ENCODE results near the gene ZNF354C. TPM values are rescaled to one million over a fixed set of nuclear protein-coding genes. Genes with fewer than 3 reads are reported as not detected.

Gene ZNF354C
- total and polyA plus RNA-seq, 2 of the 4 experiments (the other 2 are of a cell fraction): 1.9 to 5.6 TPM

DNA sequence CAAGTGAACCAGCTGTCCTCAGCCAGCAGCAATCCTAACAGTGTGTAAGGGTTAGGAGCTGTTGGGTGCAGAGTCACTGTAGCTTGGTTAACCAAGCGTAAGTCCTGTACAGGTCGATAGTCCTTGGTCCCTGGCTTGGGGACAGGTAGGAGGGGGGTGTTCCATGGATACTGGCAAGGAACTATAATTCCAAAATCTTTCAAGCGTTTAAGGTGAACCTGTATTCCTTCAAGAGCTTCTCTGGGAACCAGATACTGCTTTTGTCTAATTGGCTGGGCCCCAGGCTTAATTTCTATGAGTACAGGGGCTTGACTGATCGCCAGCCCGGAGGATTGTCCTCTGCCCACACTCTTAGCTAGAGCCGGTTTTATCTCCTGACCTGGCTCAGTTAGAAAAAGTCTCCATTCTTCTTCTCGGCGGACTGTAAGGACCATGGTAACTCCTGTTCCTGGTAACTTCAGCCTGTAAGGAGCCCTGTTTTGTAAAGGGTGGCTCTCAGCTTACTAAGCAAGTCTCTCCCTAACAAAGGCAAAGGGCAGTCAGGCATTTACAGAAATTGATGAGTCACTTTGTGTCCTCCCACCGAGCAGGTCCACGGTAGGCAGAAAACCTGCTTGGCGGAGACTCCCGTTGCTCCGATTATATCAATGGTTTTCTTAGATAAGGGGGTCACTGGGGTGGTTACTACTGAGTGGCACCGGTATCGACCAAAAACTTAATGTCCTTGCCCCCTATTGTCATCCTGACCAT, 6.0 kb upstream of the ZNF354C start:
- no peak overlapping the region for H2BK15ac ChIP-seq (ENCODE audit: low read depth, low read length)
- no peaks in the 10 kb centered on the region for H4K20me1 ChIP-seq (ENCODE audit: insufficient read depth, low read length)
- H4K8ac ChIP-seq (ENCODE audit: low read depth in 2 of 2, low read length in 2 of 2): no peak overlapping the region
- no peak overlapping the region for H3K9ac ChIP-seq (ENCODE audit: low read depth, low read length)
- no peaks in the 10 kb centered on the region for H3K9me1 ChIP-seq (ENCODE audit: insufficient read depth, low read length)
- H3K4me2 ChIP-seq (ENCODE audit: low read depth, low read length): no peak overlapping the region
- no peak overlapping the region for H3K4me3 ChIP-seq (ENCODE audit: insufficient read depth, low read depth, low read length)
- no peak overlapping the region for H3K23ac ChIP-seq (ENCODE audit: low read depth, low read length)
- no peak overlapping the region for H3K4ac ChIP-seq (ENCODE audit: low read depth, low read length)
- intact Hi-C loops (cut with micrococcal nuclease) (no loop called here), dilution Hi-C loops (cut with HindIII; ENCODE audit: low sequenced_read_pairs, unreplicated experiment) (no loop called here), in situ Hi-C loops (cut with MboI; ENCODE audit: low sequenced_read_pairs) (no loop called here)
- ChIA-PET POLR2A (ENCODE audit: unreplicated experiment) (no interaction called here), CTCF (no interaction called here)
- ATAC-seq (ENCODE audit: low read depth) (no peak), DNase-seq (no peak)
- no peak overlapping the region for H2BK120ac ChIP-seq (ENCODE audit: low read depth, low read length)
- no peaks in the 10 kb centered on the region for H3K36me3 ChIP-seq (ENCODE audit: control insufficient read depth, insufficient read depth, low read length)
- H3K27me3 ChIP-seq (ENCODE audit: control insufficient read depth, insufficient read depth, low read length): no peaks in the 10 kb centered on the region
- no peak overlapping the region for H3K27ac ChIP-seq (ENCODE audit: insufficient read depth, low read length)
- H3K9me3 ChIP-seq (ENCODE audit: control insufficient read depth, insufficient read depth, low read length): peaks cover 6% of the 10 kb centered on the region; the same call in 1 of the 2 replicates
- H2AFZ ChIP-seq (replicated peaks; ENCODE audit: low read length, poor library complexity): no peak overlapping the region
- H3K79me1 ChIP-seq (ENCODE audit: low read depth in 1 of 2, low read length in 2 of 2): no peaks in the 10 kb centered on the region
- no peaks in the 10 kb centered on the region for H3K4me1 ChIP-seq (ENCODE audit: control insufficient read depth, insufficient read depth, low read length)
- no peak overlapping the region for H2BK20ac ChIP-seq (ENCODE audit: low read depth, low read length)
- H3K14ac ChIP-seq (replicated peaks; ENCODE audit: low read depth, low read length): no peak overlapping the region
- no peak for TF ChIP-seq SMC3 (IDR thresholded peaks at IDR 0.05; ENCODE audit: low read depth, low read length)
- no peak for TF ChIP-seq MAZ (IDR thresholded peaks at IDR 0.05; ENCODE audit: borderline replicate concordance, low read depth, low read length)
- TF ChIP-seq USF2 (IDR thresholded peaks at IDR 0.05; ENCODE audit: low read depth, low read length): no peak
- TF ChIP-seq, protein P1, sequence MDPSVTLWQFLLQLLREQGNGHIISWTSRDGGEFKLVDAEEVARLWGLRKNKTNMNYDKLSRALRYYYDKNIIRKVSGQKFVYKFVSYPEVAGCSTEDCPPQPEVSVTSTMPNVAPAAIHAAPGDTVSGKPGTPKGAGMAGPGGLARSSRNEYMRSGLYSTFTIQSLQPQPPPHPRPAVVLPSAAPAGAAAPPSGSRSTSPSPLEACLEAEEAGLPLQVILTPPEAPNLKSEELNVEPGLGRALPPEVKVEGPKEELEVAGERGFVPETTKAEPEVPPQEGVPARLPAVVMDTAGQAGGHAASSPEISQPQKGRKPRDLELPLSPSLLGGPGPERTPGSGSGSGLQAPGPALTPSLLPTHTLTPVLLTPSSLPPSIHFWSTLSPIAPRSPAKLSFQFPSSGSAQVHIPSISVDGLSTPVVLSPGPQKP (IDR thresholded peaks at IDR 0.05; ENCODE audit: borderline replicate concordance, low read depth, low read length): no peak
- TF ChIP-seq CEBPB (IDR thresholded peaks at IDR 0.05; ENCODE audit: low read depth, low read length): no peak
- TF ChIP-seq FOS (IDR thresholded peaks at IDR 0.05; ENCODE audit: low read depth, low read length): no peak
- TF ChIP-seq RAD21 (IDR thresholded peaks at IDR 0.05; ENCODE audit: low read length): no peak
- TF ChIP-seq, protein P2, sequence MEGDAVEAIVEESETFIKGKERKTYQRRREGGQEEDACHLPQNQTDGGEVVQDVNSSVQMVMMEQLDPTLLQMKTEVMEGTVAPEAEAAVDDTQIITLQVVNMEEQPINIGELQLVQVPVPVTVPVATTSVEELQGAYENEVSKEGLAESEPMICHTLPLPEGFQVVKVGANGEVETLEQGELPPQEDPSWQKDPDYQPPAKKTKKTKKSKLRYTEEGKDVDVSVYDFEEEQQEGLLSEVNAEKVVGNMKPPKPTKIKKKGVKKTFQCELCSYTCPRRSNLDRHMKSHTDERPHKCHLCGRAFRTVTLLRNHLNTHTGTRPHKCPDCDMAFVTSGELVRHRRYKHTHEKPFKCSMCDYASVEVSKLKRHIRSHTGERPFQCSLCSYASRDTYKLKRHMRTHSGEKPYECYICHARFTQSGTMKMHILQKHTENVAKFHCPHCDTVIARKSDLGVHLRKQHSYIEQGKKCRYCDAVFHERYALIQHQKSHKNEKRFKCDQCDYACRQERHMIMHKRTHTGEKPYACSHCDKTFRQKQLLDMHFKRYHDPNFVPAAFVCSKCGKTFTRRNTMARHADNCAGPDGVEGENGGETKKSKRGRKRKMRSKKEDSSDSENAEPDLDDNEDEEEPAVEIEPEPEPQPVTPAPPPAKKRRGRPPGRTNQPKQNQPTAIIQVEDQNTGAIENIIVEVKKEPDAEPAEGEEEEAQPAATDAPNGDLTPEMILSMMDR (conservative IDR thresholded peaks at IDR 0.05; ENCODE audit: low read depth, low read length): no peak
- no peak for TF ChIP-seq BHLHE40 (IDR thresholded peaks at IDR 0.05; ENCODE audit: low read depth, low read length)
- no peak for TF ChIP-seq MAFK (IDR thresholded peaks at IDR 0.05; ENCODE audit: low read depth, low read length)
- TF ChIP-seq MXI1 (IDR thresholded peaks at IDR 0.05; ENCODE audit: borderline replicate concordance, low read depth, low read length): no peak
- no peak for TF ChIP-seq CHD1 (IDR thresholded peaks at IDR 0.05; ENCODE audit: low read depth, low read length)
- no peak for TF ChIP-seq POLR2A (IDR thresholded peaks at IDR 0.05; ENCODE audit: low read depth, low read length)
- no peak for TF ChIP-seq RFX5 (IDR thresholded peaks at IDR 0.05; ENCODE audit: low read depth, low read length)
- TF ChIP-seq RCOR1 (IDR thresholded peaks at IDR 0.05; ENCODE audit: insufficient replicate concordance, low read length): no peak
- TF ChIP-seq NFE2L2 (IDR thresholded peaks at IDR 0.05; ENCODE audit: low read depth, low read length): no peak
- H2AK5ac ChIP-seq (ENCODE audit: low read depth, low read length): no peak overlapping the region
- no peak overlapping the region for H2AK9ac ChIP-seq (replicated peaks; ENCODE audit: low read depth, low read length, poor library complexity)
- no peak overlapping the region for H4K91ac ChIP-seq (ENCODE audit: insufficient read depth, low read depth, low read length)
- 70% methylated on average over 3 of the region's 15 CpGs; no CpG with 5 or more reads in 1 of the 2 experiments for WGBS, 2 experiments (ENCODE audit: extremely low coverage in 2 of 2, insufficient read length in 1 of 2)
- H3K56ac ChIP-seq (ENCODE audit: extremely low read depth, insufficient read depth, low read length): no peak overlapping the region
- H4K5ac ChIP-seq (ENCODE audit: low read depth, low read length): no peak overlapping the region
- no peak overlapping the region for H2BK5ac ChIP-seq (ENCODE audit: low read depth, low read length, poor library complexity, severe bottlenecking)
- no TSS peak for BruUV-seq (replicated peaks)
- H3K18ac ChIP-seq (ENCODE audit: low read depth, low read length): no peak overlapping the region
